ENCODE data around the gene SPATS2.

DNA sequence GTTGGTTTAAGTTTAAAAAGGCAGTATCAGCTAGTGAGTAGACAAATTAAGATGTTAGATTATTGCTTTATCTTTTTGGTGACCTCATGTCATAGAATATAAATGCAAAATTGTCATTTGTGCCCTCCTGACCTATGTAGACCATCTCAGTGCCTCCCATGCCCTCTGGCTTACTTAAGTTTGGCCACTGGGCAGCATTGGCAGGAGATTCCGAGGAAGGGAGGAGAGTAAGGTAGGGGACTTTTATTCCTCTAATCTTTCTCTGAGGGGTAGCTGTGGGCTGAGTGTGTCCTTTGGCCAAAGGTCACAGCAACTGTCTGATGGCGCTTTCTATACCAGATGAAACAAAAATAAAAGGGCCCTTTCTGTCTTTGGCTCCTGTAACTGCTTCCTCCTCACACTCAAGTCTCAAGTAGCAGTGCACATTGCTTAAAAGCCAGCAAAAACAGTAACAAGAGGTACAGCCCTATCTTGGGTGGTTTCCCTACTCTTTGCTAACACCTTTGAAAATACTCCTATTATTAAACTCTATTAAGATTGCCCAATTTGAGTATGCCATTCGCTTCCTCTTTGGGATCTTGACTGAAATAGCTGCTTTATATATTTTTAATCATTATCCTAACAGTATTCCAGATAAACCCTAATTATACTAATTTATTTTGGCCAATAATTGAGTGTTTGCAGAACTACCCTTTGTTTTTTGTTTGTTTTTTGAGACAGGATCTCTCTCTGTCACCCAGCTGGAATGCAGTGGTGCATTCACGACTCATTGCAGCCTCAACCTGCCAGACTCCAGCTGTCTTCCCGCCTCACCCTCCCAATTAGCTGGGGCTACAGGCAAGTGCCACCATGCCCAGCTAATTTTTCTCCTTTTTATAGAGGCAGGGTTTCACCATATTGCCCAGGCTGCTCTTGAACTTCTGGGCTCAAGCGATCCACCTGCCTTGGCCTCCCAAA, 115.1 kb downstream of the SPATS2 start:
- TF ChIP-seq, protein P1, sequence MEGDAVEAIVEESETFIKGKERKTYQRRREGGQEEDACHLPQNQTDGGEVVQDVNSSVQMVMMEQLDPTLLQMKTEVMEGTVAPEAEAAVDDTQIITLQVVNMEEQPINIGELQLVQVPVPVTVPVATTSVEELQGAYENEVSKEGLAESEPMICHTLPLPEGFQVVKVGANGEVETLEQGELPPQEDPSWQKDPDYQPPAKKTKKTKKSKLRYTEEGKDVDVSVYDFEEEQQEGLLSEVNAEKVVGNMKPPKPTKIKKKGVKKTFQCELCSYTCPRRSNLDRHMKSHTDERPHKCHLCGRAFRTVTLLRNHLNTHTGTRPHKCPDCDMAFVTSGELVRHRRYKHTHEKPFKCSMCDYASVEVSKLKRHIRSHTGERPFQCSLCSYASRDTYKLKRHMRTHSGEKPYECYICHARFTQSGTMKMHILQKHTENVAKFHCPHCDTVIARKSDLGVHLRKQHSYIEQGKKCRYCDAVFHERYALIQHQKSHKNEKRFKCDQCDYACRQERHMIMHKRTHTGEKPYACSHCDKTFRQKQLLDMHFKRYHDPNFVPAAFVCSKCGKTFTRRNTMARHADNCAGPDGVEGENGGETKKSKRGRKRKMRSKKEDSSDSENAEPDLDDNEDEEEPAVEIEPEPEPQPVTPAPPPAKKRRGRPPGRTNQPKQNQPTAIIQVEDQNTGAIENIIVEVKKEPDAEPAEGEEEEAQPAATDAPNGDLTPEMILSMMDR (IDR thresholded peaks at IDR 0.05; ENCODE audit: insufficient read depth, low read length, poor library complexity, severe bottlenecking), result no peak
- no peak for TF ChIP-seq EZH2phosphoT487 (conservative IDR thresholded peaks at IDR 0.05; ENCODE audit: low read length)

Data from SU-DHL-6 (cell line).